IPS DF 6.9 (cell line): ENCODE data around the gene PPP1R3F.

ENCODE experiments used
- DNase-seq: peaks from one replicate; pipeline ENCODE4 v3.0.0-alpha.2; 2013; ENCODE audit warnings: low read depth, low spot score
- H3K27ac ChIP-seq: one replicate; pipeline ENCODE4 v1.5.1; 2013; ENCODE audit warnings: low read length, control low read depth
- H3K27me3 ChIP-seq: 2 replicates; pipeline ENCODE4 v1.6.1; 2013; ENCODE audit warnings: mild to moderate bottlenecking, low read length; ENCODE audit not compliant: control insufficient read depth, insufficient read depth
- H3K36me3 ChIP-seq: 2 replicates; pipeline ENCODE4 v1.6.1; 2013; ENCODE audit warnings: low read length; ENCODE audit not compliant: control insufficient read depth, insufficient read depth
- H3K4me1 ChIP-seq: 2 replicates; pipeline ENCODE4 v1.6.1; 2013; ENCODE audit warnings: low read length; ENCODE audit not compliant: control insufficient read depth, insufficient read depth
- H3K4me3 ChIP-seq: 2 replicates; pipeline ENCODE4 v1.5.1; 2013; ENCODE audit warnings: mild to moderate bottlenecking, low read length
- H3K9me3 ChIP-seq: 2 replicates; pipeline ENCODE4 v1.6.1; 2013; ENCODE audit warnings: low read length, inconsistent platforms; ENCODE audit not compliant: control insufficient read depth, insufficient read depth
- WGBS: extraction: QIAGEN DNeasy Blood & Tissue Kit; methylation state at CpG from one replicate; pipeline ENCODE4 v1.1.7; 2013; ENCODE audit warnings: mixed read lengths, missing lambda C conversion rate; ENCODE audit not compliant: insufficient read length, insufficient coverage; 5-methylcytosine and 5-hydroxymethylcytosine counted together

Gene PPP1R3F

GRCh38 chrX:49232525-49232924, 37.1 kb upstream of the PPP1R3F start:
- Histone ChIP-seq H3K36me3 (no peaks in the 10 kb centered on the region), H3K4me1 (0 out of 2 replicates have a peak, but pooled peaks cover 4% of the 10 kb centered on the region), H3K9me3 (no peaks in the 10 kb centered on the region), H3K27ac (no peak overlapping the region), H3K27me3 (no peaks in the 10 kb centered on the region), H3K4me3 (no peak overlapping the region)
- WGBS: no CpG with 5 or more reads among the region's 2 CpGs
- no peak for DNase-seq

DNA sequence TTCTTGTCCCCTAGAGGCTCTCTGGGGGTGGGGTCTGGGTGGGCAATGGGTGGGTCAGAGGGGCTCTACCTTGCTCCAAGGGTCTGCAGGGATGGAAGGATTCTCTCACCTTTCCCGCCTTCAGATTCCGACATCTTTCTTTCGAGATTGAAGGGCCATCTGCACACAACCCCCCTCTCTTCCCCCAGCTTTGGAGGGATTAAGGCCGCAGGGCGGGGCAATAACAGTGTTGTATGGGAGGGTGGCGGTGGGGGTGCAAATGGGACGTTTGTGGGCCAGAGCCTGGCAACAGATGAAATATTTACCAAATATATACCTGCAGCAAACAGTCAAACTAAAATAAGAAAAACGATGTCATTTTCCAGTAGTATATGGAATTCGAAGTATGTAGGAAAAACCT, 36.4 kb upstream of the PPP1R3F start, which contains the start of gene CACNA1F:
Gene CACNA1F, minus strand, starts transcription at position 165 of the 400 bp plus-strand sequence. Its CDS starts 31 bp downstream, at position 134.
- Histone ChIP-seq H3K36me3 (no peaks in the 10 kb centered on the region), H3K9me3 (no peaks in the 10 kb centered on the region), H3K27ac (no peak within 1 kb of the TSS), H3K4me1 (0 out of 2 replicates have a peak, but pooled peaks cover under 1% of the 10 kb centered on the region), H3K27me3 (no peaks in the 10 kb centered on the region), H3K4me3 (no peak within 1 kb of the TSS)
- DNase-seq: no peak
- no CpG with 5 or more reads among the region's 9 CpGs for WGBS

GRCh38 chrX:49233887-49234555, 35.6 kb upstream of the PPP1R3F start:
- Histone ChIP-seq H3K27ac (no peak overlapping the region), H3K36me3 (no peaks in the 10 kb centered on the region), H3K27me3 (no peaks in the 10 kb centered on the region), H3K9me3 (no peaks in the 10 kb centered on the region), H3K4me3 (no peak overlapping the region), H3K4me1 (no peaks in the 10 kb centered on the region)
- WGBS: no CpG with 5 or more reads among the region's 56 CpGs
- no peak for DNase-seq

GRCh38 chrX:49237060-49237459, 32.5 kb upstream of the PPP1R3F start:
- no CpG with 5 or more reads among the region's 9 CpGs for WGBS
- H3K27ac ChIP-seq: no peak overlapping the region
- DNase-seq: no peak
- H3K4me1 ChIP-seq: no peaks in the 10 kb centered on the region
- H3K9me3 ChIP-seq: no peaks in the 10 kb centered on the region
- H3K36me3 ChIP-seq: no peaks in the 10 kb centered on the region
- no peaks in the 10 kb centered on the region for H3K27me3 ChIP-seq
- no peak overlapping the region for H3K4me3 ChIP-seq

DNA sequence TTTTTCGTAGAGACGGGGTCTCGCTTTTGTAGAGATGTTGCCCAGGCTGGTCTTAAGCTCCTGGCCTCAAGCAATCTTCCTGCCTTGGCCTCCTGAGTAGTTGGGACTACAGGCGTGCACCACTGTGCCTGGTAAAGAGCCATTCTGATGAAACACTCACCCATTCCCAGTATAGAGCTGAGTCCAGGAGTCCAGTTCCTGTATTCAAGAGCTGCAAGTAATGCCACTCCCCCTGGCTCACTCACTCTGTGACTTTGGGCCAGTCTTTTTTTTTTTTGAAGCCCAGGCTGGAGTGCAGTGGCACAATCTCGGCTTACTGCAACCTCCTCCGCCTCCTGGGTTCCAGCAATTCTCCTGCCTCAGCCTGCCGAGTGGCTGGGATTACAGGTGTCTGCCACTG, 30.9 kb upstream of the PPP1R3F start:
- no CpG with 5 or more reads among the region's 7 CpGs for WGBS
- Histone ChIP-seq H3K36me3 (no peaks in the 10 kb centered on the region), H3K27ac (no peak overlapping the region), H3K4me3 (no peak overlapping the region), H3K27me3 (no peaks in the 10 kb centered on the region), H3K9me3 (no peaks in the 10 kb centered on the region), H3K4me1 (no peaks in the 10 kb centered on the region)
- DNase-seq: no peak

GRCh38 chrX:49242545-49243066, 27.0 kb upstream of the PPP1R3F start:
- Histone ChIP-seq H3K9me3 (no peaks in the 10 kb centered on the region), H3K27ac (no peak overlapping the region), H3K36me3 (0 out of 2 replicates have a peak, but pooled peaks cover 1% of the 10 kb centered on the region), H3K27me3 (no peaks in the 10 kb centered on the region), H3K4me1 (no peaks in the 10 kb centered on the region), H3K4me3 (no peak overlapping the region)
- no peak for DNase-seq
- WGBS: no CpG with 5 or more reads among the region's 12 CpGs

- no peaks in the 10 kb centered on the region for H3K4me1 ChIP-seq
- H3K4me3 ChIP-seq: no peak overlapping the region
- no peaks in the 10 kb centered on the region for H3K27me3 ChIP-seq
- no CpG with 5 or more reads among the region's 12 CpGs for WGBS
- H3K27ac ChIP-seq: no peak overlapping the region
- no peaks in the 10 kb centered on the region for H3K9me3 ChIP-seq
- no peak for DNase-seq
- H3K36me3 ChIP-seq: 0 out of 2 replicates have a peak, but pooled peaks cover 2% of the 10 kb centered on the region
These were observed 26.4 kb upstream of the PPP1R3F start for GRCh38 chrX:49243166-49243565.

- WGBS: no CpG with 5 or more reads among the region's 2 CpGs
- no peak for DNase-seq
- Histone ChIP-seq H3K36me3 (0 out of 2 replicates have a peak, but pooled peaks cover 2% of the 10 kb centered on the region), H3K4me1 (no peaks in the 10 kb centered on the region), H3K27me3 (no peaks in the 10 kb centered on the region), H3K9me3 (no peaks in the 10 kb centered on the region), H3K4me3 (no peak overlapping the region), H3K27ac (no peak overlapping the region)
These were observed 25.4 kb upstream of the PPP1R3F start for GRCh38 chrX:49244207-49244606.

- WGBS: no CpG with 5 or more reads among the region's 10 CpGs
- DNase-seq: no peak
- Histone ChIP-seq H3K27ac (no peak overlapping the region), H3K36me3 (0 out of 2 replicates have a peak, but pooled peaks cover 2% of the 10 kb centered on the region), H3K27me3 (no peaks in the 10 kb centered on the region), H3K4me3 (no peak overlapping the region), H3K4me1 (no peaks in the 10 kb centered on the region; the same call in 1 of the 2 replicates), H3K9me3 (no peaks in the 10 kb centered on the region)
These were observed 23.1 kb upstream of the PPP1R3F start for GRCh38 chrX:49246541-49246940.

DNA sequence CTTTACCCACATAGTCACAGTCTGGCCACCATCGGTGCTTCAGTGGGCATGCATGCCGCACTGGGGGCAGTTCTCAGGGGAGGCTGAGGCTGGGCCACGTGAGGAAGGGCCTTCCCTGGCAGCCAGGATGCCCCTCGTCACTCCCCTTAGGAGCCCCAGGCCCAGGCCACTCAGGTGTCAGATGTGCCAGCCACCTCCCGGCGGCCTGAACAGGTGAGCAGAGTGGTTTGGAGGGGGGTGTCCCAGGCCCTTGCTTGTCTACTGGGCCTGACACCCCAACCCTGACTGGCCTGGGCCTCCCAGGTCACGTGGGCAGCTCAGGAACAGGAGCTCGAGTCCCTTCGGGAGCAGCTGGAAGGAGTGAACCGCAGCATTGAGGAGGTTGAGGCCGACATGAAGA, 22.2 kb upstream of the PPP1R3F start:
- no peak for DNase-seq
- Histone ChIP-seq H3K9me3 (no peaks in the 10 kb centered on the region), H3K36me3 (0 out of 2 replicates have a peak, but pooled peaks cover 2% of the 10 kb centered on the region), H3K4me3 (no peak overlapping the region), H3K4me1 (no peaks in the 10 kb centered on the region; the same call in 1 of the 2 replicates), H3K27ac (no peak overlapping the region), H3K27me3 (no peaks in the 10 kb centered on the region)
- WGBS: no CpG with 5 or more reads among the region's 11 CpGs
